KMS-11 (cell line): ENCODE data around the gene RAB7B.

Experiments used
- H2AFZ ChIP-seq: fragments of 200-600 bp; sonication (generic); 2 replicates; pipeline ENCODE4 v1.6.1; 2016; ENCODE audit warnings: antibody characterized with exemption, mixed run types, low read depth
- H3K27ac ChIP-seq: fragments of 200-600 bp; sonication (generic); 2 replicates; pipeline ENCODE4 v1.6.1; 2016; ENCODE audit warnings: mild to moderate bottlenecking, mixed run types
- H3K27me3 ChIP-seq: fragments of 200-600 bp; sonication (generic); 2 replicates; pipeline ENCODE4 v1.6.1; 2017; ENCODE audit warnings: mild to moderate bottlenecking, low read depth, mixed run types, moderate library complexity; ENCODE audit not compliant: insufficient read depth
- H3K36me3 ChIP-seq: fragments of 200-600 bp; sonication (generic); 2 replicates; pipeline ENCODE4 v1.6.1; 2017; ENCODE audit warnings: mild to moderate bottlenecking, mixed run types; ENCODE audit not compliant: insufficient read depth
- H3K4me1 ChIP-seq: fragments of 200-600 bp; sonication (generic); 2 replicates; pipeline ENCODE4 v1.6.1; 2016; ENCODE audit warnings: mild to moderate bottlenecking, low read depth, mixed run types; ENCODE audit not compliant: poor library complexity, severe bottlenecking
- H3K4me2 ChIP-seq: fragments of 200-600 bp; sonication (generic); 2 replicates; pipeline ENCODE4 v1.7.0; 2016; ENCODE audit warnings: mild to moderate bottlenecking, mixed run types
- H3K4me3 ChIP-seq: fragments of 200-600 bp; sonication (generic); IDR thresholded peaks from 2 replicates; pipeline ENCODE4 v1.6.1; 2017; ENCODE audit warnings: low read depth, low read length, mixed read lengths; ENCODE audit not compliant: insufficient read depth
- H3K79me2 ChIP-seq: fragments of 200-600 bp; sonication (generic); 2 replicates; pipeline ENCODE4 v1.6.1; 2016; ENCODE audit warnings: low read depth, mixed run types; ENCODE audit not compliant: insufficient read depth
- H3K9ac ChIP-seq: fragments of 200-600 bp; sonication (generic); 2 replicates; pipeline ENCODE4 v1.6.1; 2016; ENCODE audit warnings: mild to moderate bottlenecking, mixed run types
- H4K20me1 ChIP-seq: fragments of 200-600 bp; sonication (generic); 2 replicates; pipeline ENCODE4 v1.6.1; 2016; ENCODE audit warnings: mild to moderate bottlenecking, mixed run types; ENCODE audit not compliant: insufficient read depth
- CTCF ChIP-seq: fragments of 200-600 bp; sonication (generic); conservative IDR thresholded peaks from 2 replicates; pipeline ENCODE4 v1.6.1; 2017; ENCODE audit warnings: low read depth, mild to moderate bottlenecking, antibody characterized with exemption, low read length, moderate library complexity, mixed read lengths

Gene RAB7B

GRCh38 chr1:205954819-205955404, 48.3 kb downstream of the RAB7B start:
- no peak overlapping the region for H3K27ac ChIP-seq
- H3K79me2 ChIP-seq, result no peaks in the 10 kb centered on the region
- H3K4me3 ChIP-seq, result no peak overlapping the region
- no peaks in the 10 kb centered on the region for H3K36me3 ChIP-seq
- no peak overlapping the region for H3K9ac ChIP-seq
- H2AFZ ChIP-seq, result no peak overlapping the region
- H3K4me1 ChIP-seq, result no peaks in the 10 kb centered on the region
- no peaks in the 10 kb centered on the region for H4K20me1 ChIP-seq
- no peak for TF ChIP-seq CTCF
- H3K4me2 ChIP-seq, result no peak overlapping the region
- H3K27me3 ChIP-seq, result no peaks in the 10 kb centered on the region

- Histone ChIP-seq H3K4me3 (no peak overlapping the region), H2AFZ (no peak overlapping the region), H3K36me3 (no peaks in the 10 kb centered on the region), H3K4me1 (no peaks in the 10 kb centered on the region), H3K27me3 (no peaks in the 10 kb centered on the region; the same call in 1 of the 2 replicates), H4K20me1 (no peaks in the 10 kb centered on the region), H3K9ac (no peak overlapping the region), H3K4me2 (no peak overlapping the region), H3K79me2 (no peaks in the 10 kb centered on the region), H3K27ac (no peak overlapping the region)
- no peak for TF ChIP-seq CTCF
Measured at GRCh38 chr1:205951746-205952145, 51.4 kb downstream of the RAB7B start.

- no peak overlapping the region for H2AFZ ChIP-seq
- TF ChIP-seq CTCF, result no peak
- H3K27ac ChIP-seq, result no peak overlapping the region
- no peak overlapping the region for H3K4me3 ChIP-seq
- no peaks in the 10 kb centered on the region for H3K36me3 ChIP-seq
- no peaks in the 10 kb centered on the region for H4K20me1 ChIP-seq
- H3K9ac ChIP-seq, result no peak overlapping the region
- peaks cover under 1% of the 10 kb centered on the region; the same call in 1 of the 2 replicates for H3K27me3 ChIP-seq
- no peaks in the 10 kb centered on the region for H3K4me1 ChIP-seq
- H3K79me2 ChIP-seq, result no peaks in the 10 kb centered on the region
- no peak overlapping the region for H3K4me2 ChIP-seq
Measured at GRCh38 chr1:205950826-205951549, 52.2 kb downstream of the RAB7B start.

- Histone ChIP-seq H3K79me2 (no peaks in the 10 kb centered on the region), H3K9ac (no peak overlapping the region), H2AFZ (no peak overlapping the region), H4K20me1 (no peaks in the 10 kb centered on the region), H3K4me1 (no peaks in the 10 kb centered on the region), H3K4me2 (no peak overlapping the region), H3K27ac (no peak overlapping the region), H3K4me3 (no peak overlapping the region), H3K36me3 (no peaks in the 10 kb centered on the region), H3K27me3 (peaks cover 8% of the 10 kb centered on the region; the same call in 1 of the 2 replicates)
- no peak for TF ChIP-seq CTCF
Measured at GRCh38 chr1:205950280-205950679, 52.9 kb downstream of the RAB7B start.
